ENCODE results near the gene XYLB.

XYLB gene

GRCh38 chr3:38325256-38325655, 21.3 kb upstream of the XYLB start:
- DNase-seq: no peak

GRCh38 chr3:38327335-38328009, 19.1 kb upstream of the XYLB start:
- no peak for DNase-seq

- no peak for DNase-seq
These were observed 15.1 kb upstream of the XYLB start for GRCh38 chr3:38331257-38332022.

- no peak for DNase-seq
These were observed 14.4 kb upstream of the XYLB start for GRCh38 chr3:38332201-38332600.

- no peak for DNase-seq
These were observed 12.2 kb upstream of the XYLB start for GRCh38 chr3:38334142-38335055.

- no peak for DNase-seq
These were observed 11.3 kb upstream of the XYLB start for GRCh38 chr3:38335263-38335662.

- DNase-seq: no peak
These were observed 8.9 kb upstream of the XYLB start for GRCh38 chr3:38337703-38338102.

GRCh38 chr3:38343797-38344594, 2.6 kb upstream of the XYLB start:
- DNase-seq: no peak

- DNase-seq: no peak
These were observed 552 bp upstream of the XYLB start for GRCh38 chr3:38345879-38346586.

- no peak for DNase-seq
These were observed 1.0 kb downstream of the XYLB start for GRCh38 chr3:38347421-38348200.

- no peak for DNase-seq
These were observed 2.3 kb downstream of the XYLB start for GRCh38 chr3:38348903-38349302.

- DNase-seq: no peak
These were observed 3.2 kb downstream of the XYLB start for GRCh38 chr3:38349684-38350359.

GRCh38 chr3:38353151-38353550, 6.6 kb downstream of the XYLB start:
- no peak for DNase-seq

GRCh38 chr3:38354588-38355330, 8.2 kb downstream of the XYLB start:
- no peak for DNase-seq

GRCh38 chr3:38359038-38359437, 12.5 kb downstream of the XYLB start:
- no peak for DNase-seq

- no peak for DNase-seq
These were observed 13.8 kb downstream of the XYLB start for GRCh38 chr3:38360345-38360744.

- DNase-seq: no peak
These were observed 14.9 kb downstream of the XYLB start for GRCh38 chr3:38361496-38361895.

- no peak for DNase-seq
These were observed 16.2 kb downstream of the XYLB start for GRCh38 chr3:38362825-38363224.

- no peak for DNase-seq
These were observed 18.3 kb downstream of the XYLB start for GRCh38 chr3:38364721-38365400.
